ENCODE results near the gene RAB1A. TPM values are rescaled to one million over a fixed set of nuclear protein-coding genes. Genes with fewer than 3 reads are reported as not detected.
"Not testable (repeated sequence)": the region's sequence is repeated elsewhere in the genome, so short reads cannot be mapped to it uniquely, and the experiment has no call there.

The RAB1A gene
- total RNA-seq, 1 donor from 2014 or later: 259 TPM

DNA sequence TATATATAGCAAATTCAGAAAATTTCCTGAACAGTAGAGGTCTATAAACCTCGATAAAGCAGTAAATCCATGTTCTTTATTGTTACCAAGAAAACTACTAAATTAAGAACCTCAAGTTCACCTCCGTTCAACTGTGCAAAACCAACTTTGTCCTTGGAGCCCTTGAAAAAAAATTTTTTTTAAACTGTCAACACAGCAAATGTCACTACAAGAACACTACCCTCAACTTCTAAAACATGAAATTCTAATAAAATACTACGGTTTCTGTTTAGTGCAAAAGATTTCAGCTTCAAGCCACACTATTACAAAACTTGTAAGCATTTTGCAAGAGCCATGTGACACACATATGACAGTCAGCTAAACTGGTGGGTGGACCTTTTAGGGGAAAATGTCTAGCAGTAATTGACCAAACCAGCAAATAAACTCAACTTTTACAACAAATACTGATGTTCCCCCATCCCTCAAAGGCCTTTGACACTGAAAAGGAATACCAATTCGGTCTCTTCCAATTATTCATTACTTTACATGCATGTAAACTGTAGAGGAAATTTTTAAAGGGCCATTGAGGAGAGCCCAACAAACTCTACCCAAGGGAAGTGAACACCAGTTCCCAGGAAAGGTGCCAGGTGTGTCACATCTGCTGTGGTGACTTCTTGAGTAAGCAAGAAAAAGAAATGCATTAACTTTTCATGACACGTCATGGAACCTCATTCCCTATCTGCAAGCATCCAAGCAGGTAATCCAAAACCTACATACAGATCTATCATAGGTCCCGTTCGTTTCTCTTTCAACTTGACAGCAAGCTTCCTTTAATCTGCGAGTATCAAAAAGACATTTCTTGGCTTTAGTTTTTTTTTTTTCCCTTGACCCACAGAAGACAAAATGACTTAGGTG, 1.4 kb downstream of the RAB1A start:
- peak overlapping the region; percentile 100 for H3K9ac ChIP-seq (ENCODE audit: low read length)
- Mint-ChIP-seq H3K27me3 (ENCODE audit: low read depth, unreplicated experiment) (no peaks in the 10 kb centered on the region), H3K36me3 (ENCODE audit: low read depth, unreplicated experiment) (no peaks in the 10 kb centered on the region), H3K4me3 (ENCODE audit: unreplicated experiment) (peak overlapping the region; percentile 99), H3K4me1 (ENCODE audit: low read depth, unreplicated experiment) (peaks cover 9% of the 10 kb centered on the region), H3K27ac (ENCODE audit: unreplicated experiment) (peak overlapping the region; percentile 100), H3K9me3 (ENCODE audit: unreplicated experiment) (no peaks in the 10 kb centered on the region)
- peak overlapping the region; percentile 98 for H3K27ac ChIP-seq (ENCODE audit: low read depth, low read length)
- no peaks in the 10 kb centered on the region for H3K9me3 ChIP-seq (ENCODE audit: insufficient read depth, low read depth, low read length)
- H3K79me2 ChIP-seq (ENCODE audit: insufficient read depth, low read length): peaks cover 64% of the 10 kb centered on the region
- H3K27me3 ChIP-seq (ENCODE audit: insufficient read depth, low read length): no peaks in the 10 kb centered on the region
- DNase-seq (ENCODE audit: low read depth): peak; percentile 49
- no peak overlapping the region for H2AFZ ChIP-seq (ENCODE audit: low read depth, low read length)
- H3K4me1 ChIP-seq (ENCODE audit: insufficient read depth, low read length): peaks cover 4% of the 10 kb centered on the region
- H4K20me1 ChIP-seq (ENCODE audit: insufficient read depth, low read length): peaks cover 58% of the 10 kb centered on the region
- TF ChIP-seq, protein P1, sequence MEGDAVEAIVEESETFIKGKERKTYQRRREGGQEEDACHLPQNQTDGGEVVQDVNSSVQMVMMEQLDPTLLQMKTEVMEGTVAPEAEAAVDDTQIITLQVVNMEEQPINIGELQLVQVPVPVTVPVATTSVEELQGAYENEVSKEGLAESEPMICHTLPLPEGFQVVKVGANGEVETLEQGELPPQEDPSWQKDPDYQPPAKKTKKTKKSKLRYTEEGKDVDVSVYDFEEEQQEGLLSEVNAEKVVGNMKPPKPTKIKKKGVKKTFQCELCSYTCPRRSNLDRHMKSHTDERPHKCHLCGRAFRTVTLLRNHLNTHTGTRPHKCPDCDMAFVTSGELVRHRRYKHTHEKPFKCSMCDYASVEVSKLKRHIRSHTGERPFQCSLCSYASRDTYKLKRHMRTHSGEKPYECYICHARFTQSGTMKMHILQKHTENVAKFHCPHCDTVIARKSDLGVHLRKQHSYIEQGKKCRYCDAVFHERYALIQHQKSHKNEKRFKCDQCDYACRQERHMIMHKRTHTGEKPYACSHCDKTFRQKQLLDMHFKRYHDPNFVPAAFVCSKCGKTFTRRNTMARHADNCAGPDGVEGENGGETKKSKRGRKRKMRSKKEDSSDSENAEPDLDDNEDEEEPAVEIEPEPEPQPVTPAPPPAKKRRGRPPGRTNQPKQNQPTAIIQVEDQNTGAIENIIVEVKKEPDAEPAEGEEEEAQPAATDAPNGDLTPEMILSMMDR (IDR thresholded peaks at IDR 0.05; ENCODE audit: insufficient read depth, low read depth, low read length): no peak
- no peak for TF ChIP-seq EZH2 (IDR thresholded peaks at IDR 0.05; ENCODE audit: insufficient read depth, low read length)
- FAIRE-seq: no peak
- H3K36me3 ChIP-seq (ENCODE audit: insufficient read depth, low read length): no peaks in the 10 kb centered on the region
- peak overlapping the region; percentile 91 for H3K4me2 ChIP-seq (ENCODE audit: low read length)
- H3K4me3 ChIP-seq (ENCODE audit: insufficient read depth, low read depth, low read length): peak overlapping the region; percentile 99

DNA sequence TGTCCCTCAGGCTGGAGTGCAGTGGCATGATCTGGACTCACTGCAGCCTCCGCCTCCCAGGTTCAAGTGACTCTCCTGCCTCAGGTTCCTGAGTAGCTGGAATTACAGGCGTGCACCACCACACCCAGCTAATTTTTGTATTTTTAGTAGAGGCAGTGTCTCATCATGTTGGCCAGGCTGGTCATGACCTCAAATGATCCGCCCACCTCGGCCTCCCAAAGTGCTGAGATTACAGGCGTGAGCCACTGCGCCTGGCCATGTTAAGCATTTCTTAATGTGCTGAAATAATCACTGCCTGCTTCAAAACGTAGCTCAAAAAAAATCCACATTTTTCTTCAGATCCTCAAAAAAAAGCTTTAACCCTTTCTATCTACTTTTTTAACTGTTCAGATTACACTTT, 4.4 kb downstream of the RAB1A start:
- H4K20me1 ChIP-seq (ENCODE audit: insufficient read depth, low read length): peaks cover 88% of the 10 kb centered on the region
- H3K27me3 ChIP-seq (ENCODE audit: insufficient read depth, low read length); H3K4me3 Mint-ChIP-seq (ENCODE audit: unreplicated experiment); FAIRE-seq; H3K4me3 ChIP-seq (ENCODE audit: insufficient read depth, low read depth, low read length); H3K36me3 Mint-ChIP-seq (ENCODE audit: low read depth, unreplicated experiment); H3K27ac ChIP-seq (ENCODE audit: low read depth, low read length); H3K27me3 Mint-ChIP-seq (ENCODE audit: low read depth, unreplicated experiment); H3K4me1 ChIP-seq (ENCODE audit: insufficient read depth, low read length); H3K36me3 ChIP-seq (ENCODE audit: insufficient read depth, low read length); H3K9me3 Mint-ChIP-seq (ENCODE audit: unreplicated experiment); H3K9ac ChIP-seq (ENCODE audit: low read length); H2AFZ ChIP-seq (ENCODE audit: low read depth, low read length); H3K9me3 ChIP-seq (ENCODE audit: insufficient read depth, low read depth, low read length); H3K27ac Mint-ChIP-seq (ENCODE audit: unreplicated experiment): not testable (repeated sequence)
- DNase-seq (ENCODE audit: low read depth): peak; percentile 29
- peaks cover 94% of the 10 kb centered on the region for H3K79me2 ChIP-seq (ENCODE audit: insufficient read depth, low read length)
- H3K4me2 ChIP-seq (ENCODE audit: low read length): peak overlapping the region; percentile 91
- H3K4me1 Mint-ChIP-seq (ENCODE audit: low read depth, unreplicated experiment): peaks cover 11% of the 10 kb centered on the region

DNA sequence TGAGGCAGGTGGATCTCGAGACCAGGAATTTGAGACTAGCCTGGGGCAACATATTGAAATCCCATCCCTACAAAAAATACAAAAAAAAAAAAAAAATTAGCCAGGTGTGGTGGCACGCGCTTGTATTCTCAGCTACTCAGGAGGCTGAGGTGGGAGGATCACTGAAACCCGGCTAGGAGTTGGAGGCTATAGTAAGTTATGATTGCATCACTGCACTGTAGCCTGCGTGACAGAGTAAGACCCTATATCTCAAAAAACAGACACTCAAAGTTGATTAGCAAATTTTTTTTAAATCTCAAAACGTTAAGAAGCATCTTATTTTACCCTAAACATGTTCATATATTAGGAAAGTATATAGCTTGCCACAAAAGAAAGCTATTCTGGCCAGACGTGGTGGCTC, 7.6 kb downstream of the RAB1A start:
- H4K20me1 ChIP-seq (ENCODE audit: insufficient read depth, low read length): peaks cover 99% of the 10 kb centered on the region
- no peak overlapping the region for H3K4me2 ChIP-seq (ENCODE audit: low read length)
- TF ChIP-seq EZH2 (IDR thresholded peaks at IDR 0.05; ENCODE audit: insufficient read depth, low read length): no peak
- TF ChIP-seq, protein P1 (IDR thresholded peaks at IDR 0.05; ENCODE audit: insufficient read depth, low read depth, low read length): no peak
- H3K4me3 Mint-ChIP-seq (ENCODE audit: unreplicated experiment): no peak overlapping the region
- peaks cover 4% of the 10 kb centered on the region for H3K4me1 ChIP-seq (ENCODE audit: insufficient read depth, low read length)
- DNase-seq (ENCODE audit: low read depth) (no peak), FAIRE-seq (no peak)
- no peak overlapping the region for H2AFZ ChIP-seq (ENCODE audit: low read depth, low read length)
- no peaks in the 10 kb centered on the region for H3K36me3 ChIP-seq (ENCODE audit: insufficient read depth, low read length)
- no peaks in the 10 kb centered on the region for H3K36me3 Mint-ChIP-seq (ENCODE audit: low read depth, unreplicated experiment)
- H3K4me1 Mint-ChIP-seq (ENCODE audit: low read depth, unreplicated experiment): peaks cover 14% of the 10 kb centered on the region
- no peaks in the 10 kb centered on the region for H3K9me3 ChIP-seq (ENCODE audit: insufficient read depth, low read depth, low read length)
- H3K9me3 Mint-ChIP-seq (ENCODE audit: unreplicated experiment): no peaks in the 10 kb centered on the region
- no peak overlapping the region for H3K4me3 ChIP-seq (ENCODE audit: insufficient read depth, low read depth, low read length)
- H3K27me3 ChIP-seq (ENCODE audit: insufficient read depth, low read length): no peaks in the 10 kb centered on the region
- no peak overlapping the region for H3K27ac Mint-ChIP-seq (ENCODE audit: unreplicated experiment)
- H3K79me2 ChIP-seq (ENCODE audit: insufficient read depth, low read length): peaks cover 99% of the 10 kb centered on the region
- H3K27me3 Mint-ChIP-seq (ENCODE audit: low read depth, unreplicated experiment): no peaks in the 10 kb centered on the region
- no peak overlapping the region for H3K9ac ChIP-seq (ENCODE audit: low read length)
- H3K27ac ChIP-seq (ENCODE audit: low read depth, low read length): no peak overlapping the region

Data from astrocyte (in vitro differentiated cells and primary cell).